Ureter (tissue), 1 donor: Measurements from ENCODE around the gene DCLK2. TPM values are rescaled to one million over a fixed set of nuclear protein-coding genes. Genes with fewer than 3 reads are reported as not detected.
A peak's percentile ranks its signal among the peaks of the same experiment; 100 is the strongest.

ENCODE experiments used
- DNase-seq: peaks from one replicate; pipeline ENCODE4 v3.0.0-alpha.2; 2020; ENCODE audit warnings: low spot score
- total RNA-seq: library from RNA; stranded (reverse); gene quantifications from one replicate; pipeline ENCODE4 v1.2.4, GENCODE V29; 2023
- donor health status: DM: yes; HTN: yes; CAD: no.

DCLK2 gene
- total RNA-seq, 1 donor from 2014 or later = 9.6 TPM

DNA sequence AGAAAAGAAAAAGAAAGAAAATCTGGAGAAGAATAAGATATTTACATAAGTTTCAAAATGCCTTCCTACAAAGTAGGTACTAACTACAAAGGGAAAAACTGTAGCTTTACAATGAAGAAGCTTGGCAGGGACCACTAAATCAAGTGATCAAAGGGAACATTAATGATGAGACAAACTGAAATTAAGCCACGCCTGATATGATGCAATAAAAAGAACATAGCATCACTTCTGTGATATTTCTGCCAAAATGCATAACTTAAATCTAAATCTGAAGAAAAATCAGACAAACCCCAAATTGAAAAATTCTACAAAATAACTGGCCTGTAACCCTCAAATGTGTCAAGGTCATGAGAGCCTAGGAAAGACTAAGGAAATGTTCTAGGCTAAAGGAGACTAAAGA, 8.9 kb upstream of the DCLK2 start:
- no peak for DNase-seq

DNA sequence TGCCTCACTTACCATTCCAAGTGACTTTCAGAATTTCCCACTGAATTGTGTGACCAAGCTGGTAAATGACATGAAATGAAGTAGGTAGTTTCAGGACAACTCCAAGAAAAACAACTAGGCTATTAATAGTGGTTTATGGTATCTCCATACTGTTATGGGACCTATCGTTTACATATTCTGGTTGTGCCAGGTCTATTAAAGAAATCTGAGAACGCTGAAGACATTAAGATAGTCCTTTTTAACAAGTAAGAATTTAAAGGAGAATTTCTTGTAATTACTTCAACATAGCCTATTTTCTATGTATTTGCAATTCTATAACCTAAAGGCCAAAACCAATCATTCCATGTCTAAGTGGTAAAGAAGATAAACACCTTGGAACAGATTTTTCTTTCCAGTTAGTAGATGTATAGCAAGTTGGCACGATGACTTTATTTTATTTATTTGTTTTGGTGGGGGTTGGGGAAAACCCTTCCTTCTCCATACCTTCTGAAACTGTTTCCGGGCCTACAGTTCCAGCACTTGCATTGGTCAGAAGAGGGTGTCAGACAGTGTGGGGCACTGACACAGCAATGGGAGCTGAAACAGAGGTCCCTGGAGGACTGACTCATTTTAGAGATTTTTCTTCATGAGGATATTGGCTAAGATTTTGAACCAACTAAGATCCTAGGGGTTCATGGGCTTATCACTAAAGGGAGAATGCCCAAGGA, 7.6 kb upstream of the DCLK2 start:
- no peak for DNase-seq

DNA sequence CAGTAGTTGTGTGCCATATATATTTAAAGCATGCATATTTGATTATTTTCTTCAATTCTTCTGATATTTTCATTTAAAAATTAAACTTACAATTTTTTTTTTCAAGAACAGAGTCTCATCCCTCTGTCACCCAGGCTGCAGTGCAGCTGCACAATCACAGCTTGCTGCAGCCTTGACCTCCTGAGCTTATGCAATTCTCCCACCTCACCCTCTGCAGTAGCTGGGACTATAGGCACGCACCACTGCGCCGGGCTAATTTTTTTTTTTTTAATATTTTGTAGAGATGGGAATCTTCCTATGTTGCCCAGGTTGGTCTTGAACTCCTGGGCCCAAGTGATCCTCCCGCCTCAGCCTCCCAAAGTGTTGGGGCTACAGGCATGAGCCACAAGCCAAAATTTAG, 5.8 kb upstream of the DCLK2 start:
- DNase-seq = no peak

DNA sequence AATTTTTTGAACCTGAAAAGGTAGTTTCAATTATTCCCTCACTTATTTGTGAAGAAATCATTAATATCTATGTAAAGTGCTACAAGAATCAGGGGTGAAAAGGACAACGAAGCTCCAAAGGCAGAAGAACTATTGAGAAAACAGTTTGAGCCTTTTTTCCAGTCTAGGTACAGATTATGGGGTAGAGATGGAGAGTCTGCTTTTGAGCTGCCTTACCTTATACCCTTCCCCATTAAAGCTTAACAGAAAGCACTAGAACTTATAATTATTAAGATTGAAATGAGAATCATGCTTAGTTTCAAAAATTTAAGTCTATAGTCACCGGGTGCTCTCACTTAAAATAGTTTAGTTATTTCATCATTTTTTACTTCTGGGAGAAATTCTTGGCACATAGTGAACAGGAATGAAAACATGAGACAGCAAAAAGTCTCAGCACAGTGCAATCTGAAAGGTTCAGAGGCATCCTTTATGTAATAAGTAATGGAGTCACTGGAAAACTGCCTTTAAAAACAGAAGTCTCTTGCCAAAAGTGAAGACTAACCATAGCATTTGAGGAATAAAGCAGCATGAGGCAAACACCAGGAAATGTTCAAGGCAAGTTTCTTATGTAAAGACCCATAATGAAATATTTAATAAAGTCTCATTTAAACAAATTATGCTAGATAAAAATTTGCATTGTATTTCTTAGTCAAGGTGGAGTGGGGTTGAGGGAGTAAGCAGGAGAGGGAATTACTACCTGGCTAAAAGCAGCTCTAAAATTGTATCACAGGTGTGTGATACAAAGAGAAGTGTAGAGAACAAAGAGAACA, 5.1 kb upstream of the DCLK2 start:
- DNase-seq = no peak

DNA sequence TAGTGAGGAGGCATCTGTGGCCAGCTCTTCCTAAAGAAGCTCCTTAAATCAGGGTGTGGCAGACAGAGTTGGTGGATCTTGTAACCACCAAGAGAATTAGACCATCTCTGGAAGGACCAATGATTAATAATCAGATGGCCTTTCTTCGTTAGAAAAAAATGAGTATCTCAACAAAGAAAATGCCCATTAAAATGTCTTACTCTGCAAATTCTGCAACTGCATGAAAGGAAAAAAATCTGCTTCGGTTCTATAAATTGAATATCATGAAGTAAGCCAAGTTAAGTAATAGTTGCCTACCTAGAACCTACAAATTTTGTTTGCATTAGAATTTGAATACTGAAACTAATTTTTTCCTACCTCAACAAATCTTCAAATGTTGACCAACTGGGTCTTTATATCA, 4.2 kb upstream of the DCLK2 start:
- no peak for DNase-seq

DNA sequence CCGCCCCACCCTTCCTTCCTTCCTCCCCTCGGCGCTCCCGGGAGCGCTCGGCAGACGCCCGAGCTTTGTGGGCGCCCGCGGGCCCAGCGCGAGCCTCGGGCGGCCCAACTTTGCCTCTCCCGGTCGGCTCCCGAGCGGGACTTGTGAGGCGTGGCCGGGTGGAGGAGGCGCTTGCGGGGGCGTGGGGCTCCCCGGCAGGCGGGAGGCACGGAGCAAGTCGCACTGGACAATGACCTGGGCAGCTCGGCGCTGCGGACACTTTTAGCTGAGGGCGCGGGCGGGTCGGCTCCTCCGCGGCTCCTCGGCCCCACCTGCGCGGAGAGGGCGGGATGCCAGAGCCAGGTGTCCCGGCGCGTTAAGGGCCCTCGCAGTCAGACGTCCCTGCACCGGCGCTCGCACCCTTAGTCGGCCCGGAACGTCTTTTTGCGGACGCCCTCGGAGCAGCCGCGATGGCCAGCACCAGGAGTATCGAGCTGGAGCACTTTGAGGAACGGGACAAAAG, 385 bp downstream of the DCLK2 start:
- peak; percentile 49 for DNase-seq

DNA sequence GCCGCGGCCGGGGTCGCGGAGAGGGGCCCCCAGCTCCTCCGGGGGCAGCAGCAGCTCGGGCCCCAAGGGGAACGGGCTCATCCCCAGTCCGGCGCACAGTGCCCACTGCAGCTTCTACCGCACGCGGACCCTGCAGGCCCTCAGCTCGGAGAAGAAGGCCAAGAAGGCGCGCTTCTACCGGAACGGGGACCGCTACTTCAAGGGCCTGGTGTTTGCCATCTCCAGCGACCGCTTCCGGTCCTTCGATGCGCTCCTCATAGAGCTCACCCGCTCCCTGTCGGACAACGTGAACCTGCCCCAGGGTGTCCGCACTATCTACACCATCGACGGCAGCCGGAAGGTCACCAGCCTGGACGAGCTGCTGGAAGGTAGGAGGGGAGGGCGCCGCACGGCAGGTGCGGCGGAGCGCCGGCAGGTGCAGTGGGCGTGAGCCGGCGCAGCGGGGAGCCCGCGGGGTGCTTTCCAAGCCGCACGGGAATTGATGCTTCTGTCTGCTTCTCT, 886 bp downstream of the DCLK2 start:
- DNase-seq = no peak

DNA sequence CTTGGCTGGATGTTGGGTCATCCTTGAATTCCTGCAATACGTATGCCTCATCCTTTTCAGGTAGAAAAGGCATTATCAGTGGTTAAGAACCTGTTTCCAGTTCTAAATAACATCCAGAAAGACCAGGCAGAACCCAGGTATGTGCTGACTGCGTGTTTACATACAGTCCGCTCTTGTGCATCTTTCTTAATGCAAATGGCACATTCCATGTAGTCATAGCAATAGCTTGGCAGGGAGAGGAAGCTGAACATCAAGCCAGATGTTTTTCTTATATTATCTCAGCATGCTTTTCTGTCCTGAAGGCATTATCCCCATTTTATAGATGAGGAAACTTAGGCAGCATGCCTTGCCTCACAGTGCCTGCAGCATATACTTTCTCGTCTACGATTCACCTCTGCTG, 2.1 kb downstream of the DCLK2 start:
- no peak for DNase-seq

DNA sequence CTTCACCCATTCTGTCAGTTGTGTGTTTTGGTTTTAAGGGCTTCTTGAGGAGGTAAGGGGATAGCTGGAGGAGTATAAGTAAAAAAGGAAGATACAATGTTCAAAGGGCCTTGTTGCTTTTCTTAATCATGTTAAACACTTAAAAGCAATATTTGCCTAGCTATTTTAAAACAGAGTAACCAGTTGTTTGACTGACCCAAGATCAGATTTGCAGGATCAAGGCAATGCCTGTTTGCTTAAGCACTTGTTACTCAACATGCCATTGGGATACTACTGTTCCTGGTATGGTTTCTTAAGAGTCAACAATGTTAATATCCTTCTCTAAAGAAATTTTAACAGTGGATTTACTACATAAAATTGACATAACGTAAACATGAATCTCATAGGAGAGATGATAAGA, 2.6 kb downstream of the DCLK2 start:
- DNase-seq = no peak

DNA sequence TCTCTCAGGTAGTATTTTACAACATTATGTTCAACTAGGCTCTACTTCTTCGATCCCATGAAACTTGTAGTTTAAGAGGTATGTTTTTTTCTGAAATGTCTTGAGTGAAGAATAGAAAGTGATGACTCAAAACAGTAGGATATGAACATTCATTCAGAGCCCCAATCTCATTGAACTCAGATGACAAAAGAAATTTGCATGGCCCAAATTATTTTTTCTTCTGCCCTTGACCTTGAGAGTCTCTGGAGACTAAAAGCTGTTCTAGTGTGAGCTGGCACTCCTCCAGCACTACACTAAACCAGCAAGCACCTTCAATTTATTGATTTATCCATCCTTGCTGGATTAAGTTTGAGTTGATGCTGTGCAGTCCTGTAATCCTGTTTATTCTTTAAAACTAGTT, 4.0 kb downstream of the DCLK2 start:
- no peak for DNase-seq

DNA sequence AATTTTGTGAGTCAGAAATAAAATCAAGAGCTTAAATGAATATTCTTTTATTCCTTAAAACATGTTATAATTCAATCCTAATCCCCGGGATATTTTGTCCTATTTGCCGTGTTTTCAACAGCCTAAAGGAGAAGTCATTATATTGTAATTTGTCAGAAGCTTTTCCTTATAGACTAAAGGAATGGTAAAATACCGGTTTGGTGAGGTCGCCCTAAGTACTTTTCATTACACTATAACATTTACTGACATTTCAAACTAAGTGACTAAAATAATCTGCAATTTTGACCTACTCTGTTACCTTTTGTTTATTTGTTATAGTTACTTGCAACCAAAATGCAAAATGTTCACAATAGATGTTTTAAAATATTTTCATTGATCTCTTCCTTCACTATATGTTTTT, 8.8 kb downstream of the DCLK2 start:
- DNase-seq = no peak

DNA sequence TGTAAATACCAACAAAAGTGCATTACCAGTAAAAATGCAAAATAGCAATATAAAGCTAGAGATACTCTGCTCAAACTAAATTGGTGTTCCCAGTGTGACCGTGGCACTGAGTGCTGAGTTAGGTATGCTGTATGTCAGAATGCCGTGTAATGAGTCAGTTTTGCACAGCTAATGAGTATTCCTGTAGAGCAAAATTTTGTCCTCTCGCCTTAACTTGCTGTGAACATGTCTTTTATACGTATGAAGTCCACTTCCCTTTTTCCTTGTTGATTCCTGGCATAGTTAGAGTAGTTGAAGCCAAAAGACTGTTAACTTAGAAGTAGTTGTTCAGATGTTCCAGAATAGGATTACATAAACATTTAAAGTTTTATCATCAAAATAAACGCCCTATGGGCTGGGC, 11.5 kb downstream of the DCLK2 start:
- DNase-seq = no peak

DNA sequence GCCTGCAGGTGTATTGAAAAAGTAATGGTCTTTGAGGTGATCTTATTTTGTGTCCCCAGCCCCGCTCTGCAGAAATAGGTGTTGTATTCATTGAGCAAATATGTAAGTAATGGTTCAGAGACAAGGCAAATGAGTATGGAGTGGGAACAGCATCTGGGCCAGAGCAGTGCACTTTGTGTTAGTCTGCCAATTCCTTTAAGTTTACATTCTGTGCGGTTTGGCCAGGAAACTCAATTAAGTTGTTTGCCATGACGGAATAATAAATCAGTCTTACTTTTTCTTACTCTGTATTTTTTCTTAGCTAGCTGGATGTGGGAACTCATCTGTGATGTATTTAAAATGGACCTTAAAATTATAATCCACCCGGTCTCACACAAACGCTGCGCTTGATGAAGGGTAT, 12.6 kb downstream of the DCLK2 start:
- DNase-seq = no peak

DNA sequence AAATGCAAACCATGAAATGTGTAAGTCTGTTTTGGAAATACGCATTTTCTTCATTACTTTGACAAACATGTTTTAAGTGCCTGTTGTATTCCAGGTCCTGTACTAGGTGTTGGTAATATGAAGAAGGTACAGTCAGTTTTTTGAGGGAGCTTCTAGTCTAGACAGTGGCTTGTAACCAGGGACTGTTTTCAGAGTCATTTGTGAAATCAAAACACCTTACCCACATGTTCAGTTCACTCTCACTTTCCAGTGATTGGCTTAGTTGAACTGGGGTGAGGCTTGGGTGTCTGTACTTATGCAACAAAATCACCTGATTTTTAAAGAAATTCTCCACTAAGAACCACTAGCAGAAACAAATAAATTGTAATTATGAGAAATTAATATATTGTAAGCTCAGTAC, 16.4 kb downstream of the DCLK2 start:
- no peak for DNase-seq

DNA sequence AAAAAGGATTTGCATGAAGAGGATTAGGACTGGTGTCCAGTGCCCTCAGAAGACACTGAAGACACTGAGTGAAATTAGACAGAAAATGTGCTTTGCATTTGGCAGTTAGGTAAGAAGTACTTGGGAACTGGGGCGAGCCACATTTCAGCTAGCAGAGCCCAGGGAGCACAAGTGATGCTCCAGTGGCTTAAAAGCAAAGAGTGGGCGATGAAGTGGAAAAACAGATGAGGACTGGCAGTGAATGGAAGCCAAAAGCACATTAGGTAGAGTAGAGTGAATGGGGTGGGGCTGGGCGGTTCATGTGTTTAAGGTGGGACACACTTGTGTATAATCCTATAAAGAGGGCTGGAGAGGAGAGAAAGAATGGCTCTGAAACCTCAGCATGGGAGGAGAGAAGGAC, 18.4 kb downstream of the DCLK2 start:
- DNase-seq = no peak

DNA sequence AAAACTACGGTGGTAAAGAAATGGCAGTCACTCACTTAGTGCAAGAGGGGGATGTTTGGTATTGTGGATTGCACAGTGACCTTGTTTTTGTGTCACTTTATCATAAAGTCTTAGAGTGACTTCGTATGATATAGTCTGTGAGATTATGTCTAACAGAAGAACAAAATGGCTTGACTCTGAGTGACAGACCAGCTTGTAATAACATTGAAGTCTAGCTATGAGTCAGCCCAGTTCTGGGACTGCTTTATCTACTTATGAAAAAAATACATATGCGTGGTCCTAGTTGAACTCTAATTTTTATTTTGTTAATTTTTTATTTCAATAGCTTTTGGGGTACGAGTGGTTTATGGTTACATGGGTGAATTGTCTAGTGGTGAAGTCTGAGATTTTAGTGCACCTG, 20.0 kb downstream of the DCLK2 start:
- no peak for DNase-seq

DNA sequence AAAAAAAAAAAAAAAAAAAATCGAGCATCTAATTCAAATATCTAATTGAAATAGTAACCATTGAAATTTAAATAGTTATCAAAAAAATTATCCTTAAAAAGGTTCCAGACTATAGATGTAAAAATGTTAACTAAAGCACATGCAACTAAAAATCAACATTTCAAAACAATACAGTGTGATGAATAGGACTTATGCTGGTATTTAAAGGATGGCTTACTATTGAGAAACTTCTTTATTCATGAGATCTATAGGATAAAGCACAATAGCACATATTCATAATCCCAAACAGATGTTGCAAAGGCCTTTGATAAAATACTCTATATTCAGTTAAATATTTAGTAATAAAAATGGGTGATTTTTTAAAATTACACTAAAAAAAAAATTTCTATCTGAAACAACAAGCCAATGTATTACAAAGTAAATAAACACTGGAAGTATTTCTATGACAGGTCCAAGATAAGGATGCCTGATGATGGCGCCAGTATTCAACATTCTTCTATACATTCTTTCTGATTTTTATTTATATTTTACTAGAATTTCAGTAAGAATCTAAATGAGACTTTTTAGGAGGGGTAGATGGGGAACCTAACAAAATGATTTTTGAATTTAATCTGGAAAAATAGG, 26.3 kb downstream of the DCLK2 start:
- DNase-seq = no peak

DNA sequence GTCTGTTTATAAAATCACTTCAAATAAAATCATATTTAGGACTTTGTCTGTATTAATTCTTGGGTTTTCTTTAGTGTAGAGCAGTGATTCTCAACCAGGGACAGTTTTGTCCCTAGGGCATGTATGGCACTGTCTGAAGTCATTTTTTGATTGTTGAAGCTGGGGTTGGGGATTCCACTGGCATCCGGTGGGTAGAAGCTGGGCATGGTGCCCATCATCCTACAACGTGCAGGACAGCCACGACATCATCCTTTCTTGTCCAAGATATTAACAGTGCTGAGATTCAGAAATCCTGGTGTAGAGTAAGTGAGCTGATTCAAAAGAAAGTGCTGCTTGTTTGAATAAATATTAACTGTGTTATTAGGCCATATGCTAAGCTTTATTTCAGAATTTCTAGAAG, 28.6 kb downstream of the DCLK2 start:
- DNase-seq = no peak

DNA sequence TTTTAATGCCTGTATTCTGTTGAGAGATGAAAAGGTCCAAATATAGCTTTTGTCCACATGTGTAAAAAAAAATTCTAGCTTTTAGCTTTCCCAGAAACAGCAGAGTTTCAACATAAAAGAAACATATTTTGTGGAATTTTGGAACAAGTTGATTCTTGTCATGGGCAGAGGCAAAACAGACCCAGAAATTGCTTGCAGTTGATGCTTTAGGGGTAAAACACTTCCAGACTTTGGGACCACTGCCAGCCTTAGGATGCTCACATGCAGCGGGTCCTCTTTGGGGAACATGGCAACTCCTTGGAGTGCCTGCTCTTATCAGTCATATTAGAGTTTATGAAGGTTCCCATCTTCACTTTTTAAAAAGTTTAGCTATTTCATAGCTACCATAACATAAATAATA, 30.4 kb downstream of the DCLK2 start:
- DNase-seq = no peak

DNA sequence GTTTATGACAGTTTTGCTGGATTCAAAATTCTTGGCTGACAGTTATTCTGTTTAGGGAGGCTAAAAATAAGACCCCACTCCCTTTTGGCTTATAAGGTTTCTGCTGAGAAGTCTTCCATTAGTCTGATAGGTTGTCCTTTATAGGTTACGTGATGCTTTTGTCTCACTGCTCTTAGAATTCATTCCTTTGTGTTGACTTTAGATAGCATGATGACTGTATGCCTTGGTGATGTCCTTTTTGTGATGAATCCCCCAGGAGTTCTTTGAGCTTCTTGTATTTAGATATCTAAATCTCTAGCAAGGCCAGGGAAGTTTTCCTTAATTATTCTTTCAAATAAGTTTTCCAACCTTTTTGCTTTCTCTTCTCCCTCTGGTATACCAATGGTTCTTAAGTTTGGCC, 36.4 kb downstream of the DCLK2 start:
- no peak for DNase-seq

DNA sequence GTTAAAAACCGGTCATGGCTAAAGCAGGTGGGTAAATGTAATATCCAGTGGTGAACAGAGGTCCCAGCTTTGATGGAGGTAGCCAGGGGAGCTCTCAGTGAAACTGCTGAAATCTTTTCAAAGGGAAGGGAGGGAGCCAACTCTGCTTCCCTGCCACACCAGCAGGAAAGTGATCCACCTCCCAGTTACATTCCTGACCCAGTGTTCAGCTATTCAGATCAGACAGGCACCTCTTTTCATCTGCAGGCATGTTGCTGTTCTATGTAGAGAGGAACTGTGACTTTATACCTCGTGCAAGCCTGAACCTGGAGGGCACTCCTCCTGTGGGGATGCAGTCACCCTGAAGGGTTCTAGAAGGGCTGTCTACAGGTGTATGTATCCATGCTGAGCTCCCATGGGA, 37.6 kb downstream of the DCLK2 start:
- no peak for DNase-seq

DNA sequence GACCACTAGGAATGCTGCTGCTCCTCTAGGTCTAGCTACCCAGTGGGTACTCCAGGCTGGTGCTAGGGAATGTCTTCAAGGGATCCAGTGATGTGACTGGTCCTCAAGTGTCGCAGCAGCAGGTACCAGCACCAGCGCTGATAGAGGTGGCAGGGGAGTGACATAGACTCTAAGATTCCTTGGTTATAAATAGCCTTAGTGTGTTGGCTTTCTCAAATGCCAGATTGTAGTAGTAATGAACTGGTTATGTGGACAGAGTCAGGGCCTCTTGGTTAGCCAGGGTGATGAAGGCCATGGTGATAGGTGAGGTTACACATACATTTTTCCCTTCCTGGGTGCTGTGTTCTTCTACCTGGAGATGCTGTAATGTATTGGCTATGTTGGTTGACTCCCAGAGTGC, 38.3 kb downstream of the DCLK2 start:
- DNase-seq = no peak

DNA sequence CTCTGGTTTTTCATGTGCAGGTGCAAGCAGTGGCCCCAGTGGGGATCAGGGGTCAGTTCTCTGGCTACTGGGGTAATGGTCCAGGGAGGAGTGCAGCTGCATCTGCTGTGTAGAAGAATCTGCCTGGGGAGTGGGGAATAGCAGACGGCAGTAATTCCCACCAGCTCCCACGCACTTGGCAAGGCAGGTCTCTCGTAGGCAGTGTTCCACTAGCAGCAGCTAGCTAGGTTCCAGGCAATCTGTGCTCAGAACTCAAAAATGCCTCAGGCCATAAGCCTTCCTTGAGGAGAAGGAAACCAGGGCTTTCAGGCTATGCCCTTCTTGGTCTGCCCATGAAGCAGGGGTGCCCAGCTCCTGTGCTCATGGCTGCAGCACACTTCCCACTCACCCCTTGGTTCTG, 38.8 kb downstream of the DCLK2 start:
- no peak for DNase-seq
